HEK293T (cell line): ENCODE data around the gene RBBP8NL.

Experiments used
- CTCF ChIA-PET: fragments of 350-600 bp; formaldehyde crosslinking; extraction: SDS; loops from one replicate; lab custom pipeline; 2021; ENCODE audit warnings: antibody characterized with exemption, inconsistent platforms; lab: Yijun Ruan, JAX
- POLR2A ChIA-PET: fragments of 350-600 bp; formaldehyde crosslinking; extraction: SDS; loops from one replicate; lab custom pipeline; 2020; ENCODE audit warnings: antibody characterized with exemption, inconsistent platforms; lab: Yijun Ruan, JAX
- DNase-seq: peaks from one replicate; pipeline ENCODE4 v3.0.0; 2012; ENCODE audit warnings: mixed read lengths; ENCODE audit errors: extremely low spot score
- ARNT ChIP-seq: fragments of 450-650 bp; IDR thresholded peaks from 2 replicates; pipeline ENCODE4 v1.6.1; 2017; ENCODE audit warnings: mild to moderate bottlenecking
- BHLHE40 ChIP-seq: fragments of 450-650 bp; IDR thresholded peaks from 2 replicates; pipeline ENCODE4 v1.6.1; 2016; ENCODE audit warnings: mild to moderate bottlenecking, moderate library complexity, borderline replicate concordance
- CTBP1 ChIP-seq: fragments of 450-650 bp; IDR thresholded peaks from 2 replicates; pipeline ENCODE4 v1.6.1; 2016; ENCODE audit warnings: borderline replicate concordance
- ELF4 ChIP-seq: fragments of 450-650 bp; IDR thresholded peaks from 2 replicates; pipeline ENCODE4 v1.6.1; 2017; ENCODE audit warnings: antibody characterized with exemption
- FOXA1 ChIP-seq: fragments of 450-650 bp; IDR thresholded peaks from 2 replicates; pipeline ENCODE4 v1.6.1; 2016; ENCODE audit warnings: mild to moderate bottlenecking
- FOXK2 ChIP-seq: fragments of 450-650 bp; IDR thresholded peaks from 2 replicates; pipeline ENCODE4 v1.6.1; 2016; ENCODE audit warnings: mild to moderate bottlenecking
- FOXM1 ChIP-seq: fragments of 450-650 bp; IDR thresholded peaks from 2 replicates; pipeline ENCODE4 v1.6.1; 2017; ENCODE audit warnings: mild to moderate bottlenecking, borderline replicate concordance
- HDGF ChIP-seq: fragments of 450-650 bp; IDR thresholded peaks from 2 replicates; pipeline ENCODE4 v1.6.1; 2017; ENCODE audit warnings: antibody characterized with exemption, borderline replicate concordance
- L3MBTL2 ChIP-seq: fragments of 450-650 bp; conservative IDR thresholded peaks from 2 replicates; pipeline ENCODE4 v1.6.1; 2016; ENCODE audit warnings: mild to moderate bottlenecking
- LEF1 ChIP-seq: fragments of 450-650 bp; IDR thresholded peaks from 2 replicates; pipeline ENCODE4 v1.6.1; 2017; ENCODE audit warnings: mild to moderate bottlenecking, borderline replicate concordance
- NFRKB ChIP-seq: fragments of 450-650 bp; IDR thresholded peaks from 2 replicates; pipeline ENCODE4 v1.6.1; 2016; ENCODE audit warnings: mild to moderate bottlenecking, moderate library complexity
- SP1 ChIP-seq: fragments of 450-650 bp; IDR thresholded peaks from 2 replicates; pipeline ENCODE4 v1.6.1; 2017
- SUZ12 ChIP-seq: fragments of 450-650 bp; IDR thresholded peaks from 2 replicates; pipeline ENCODE4 v1.6.1; 2016; ENCODE audit warnings: mild to moderate bottlenecking
- TARDBP ChIP-seq: fragments of 450-650 bp; IDR thresholded peaks from 2 replicates; pipeline ENCODE4 v1.6.1; 2016
- ZNF384 ChIP-seq: fragments of 450-650 bp; IDR thresholded peaks from 2 replicates; pipeline ENCODE4 v1.6.1; 2016
- TF ChIP-seq, protein P1 (sequence below): fragments of 450-650 bp; IDR thresholded peaks from 2 replicates; pipeline ENCODE4 v1.6.1; 2016

Gene RBBP8NL

DNA sequence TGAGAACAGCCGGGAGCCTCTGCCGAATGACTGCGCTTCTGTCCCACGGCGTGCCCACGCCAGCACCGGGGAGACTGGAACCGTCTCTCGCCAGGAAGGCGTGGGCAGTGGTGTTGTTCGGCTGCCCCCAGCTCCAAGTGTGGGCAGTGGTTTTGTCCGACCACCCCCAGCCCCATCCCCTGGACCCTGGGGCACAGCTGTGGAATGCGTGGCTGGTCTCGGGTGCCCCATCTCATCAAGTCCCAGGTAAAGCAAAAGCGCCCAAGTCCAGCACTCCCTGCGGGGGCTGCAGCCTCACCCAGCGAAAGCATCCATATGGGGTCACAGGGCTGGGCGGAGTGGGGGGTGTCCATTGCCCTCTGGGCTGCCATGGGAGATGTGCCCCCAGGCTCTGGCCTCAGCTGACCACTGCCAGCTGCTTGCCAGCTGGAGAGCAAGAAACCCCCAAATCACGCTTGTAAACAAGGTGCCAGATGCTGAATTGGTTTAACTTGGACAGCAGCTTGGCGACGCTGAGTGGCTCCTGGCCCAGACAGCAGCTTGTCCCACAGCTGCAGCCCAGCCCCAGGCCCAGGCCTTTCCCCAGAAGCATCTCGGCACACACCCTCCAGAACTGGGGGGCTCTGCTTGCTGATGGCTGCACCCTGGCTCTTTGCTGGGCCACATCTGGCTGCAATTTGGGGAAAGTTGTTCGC, 24.7 kb downstream of the RBBP8NL start:
- ChIA-PET POLR2A (no interaction called here), CTCF (no interaction called here)
- TF ChIP-seq TARDBP (no peak), FOXK2 (no peak), BHLHE40 (no peak), HDGF (no peak)
- TF ChIP-seq, protein P1, sequence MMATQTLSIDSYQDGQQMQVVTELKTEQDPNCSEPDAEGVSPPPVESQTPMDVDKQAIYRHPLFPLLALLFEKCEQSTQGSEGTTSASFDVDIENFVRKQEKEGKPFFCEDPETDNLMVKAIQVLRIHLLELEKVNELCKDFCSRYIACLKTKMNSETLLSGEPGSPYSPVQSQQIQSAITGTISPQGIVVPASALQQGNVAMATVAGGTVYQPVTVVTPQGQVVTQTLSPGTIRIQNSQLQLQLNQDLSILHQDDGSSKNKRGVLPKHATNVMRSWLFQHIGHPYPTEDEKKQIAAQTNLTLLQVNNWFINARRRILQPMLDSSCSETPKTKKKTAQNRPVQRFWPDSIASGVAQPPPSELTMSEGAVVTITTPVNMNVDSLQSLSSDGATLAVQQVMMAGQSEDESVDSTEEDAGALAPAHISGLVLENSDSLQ = no peak
- DNase-seq = no peak

DNA sequence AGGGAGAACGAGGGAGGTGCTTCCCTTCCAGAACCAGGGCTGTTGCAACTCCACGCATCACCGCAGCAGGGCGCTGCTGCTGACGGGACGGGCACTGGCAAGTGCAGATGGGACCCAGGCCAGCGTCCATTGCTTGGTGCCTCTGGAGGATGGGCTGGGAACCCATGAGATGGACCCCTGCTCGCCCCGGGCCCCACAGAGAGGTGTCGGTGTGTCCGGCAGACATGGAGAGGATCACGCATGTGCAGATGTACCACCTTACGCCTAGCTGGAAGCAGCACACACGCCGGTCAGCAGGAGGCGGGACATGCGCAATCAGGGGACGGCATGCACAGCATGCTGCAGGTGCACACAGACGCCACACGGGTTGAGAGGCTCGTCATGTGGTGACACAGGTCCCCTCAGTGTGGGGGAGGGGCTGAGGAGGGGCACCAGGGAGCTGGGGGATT, 26.0 kb downstream of the RBBP8NL start:
- ChIA-PET POLR2A (interaction anchor here (1.6 kb wide), 1 partner anchor 14 kb away, joined by 7 read pairs; the partner anchor contains the start of gene RPS21), CTCF (no interaction called here)
- DNase-seq = no peak
- no peak for TF ChIP-seq CTBP1
- TF ChIP-seq, protein P1 = no peak
- TF ChIP-seq FOXM1 = no peak
- TF ChIP-seq FOXA1 = no peak
- TF ChIP-seq NFRKB = no peak
- TF ChIP-seq ARNT = no peak
- TF ChIP-seq TARDBP = no peak
- no peak for TF ChIP-seq ELF4
- TF ChIP-seq ZNF384 = no peak
- TF ChIP-seq HDGF = no peak
- no peak for TF ChIP-seq LEF1

DNA sequence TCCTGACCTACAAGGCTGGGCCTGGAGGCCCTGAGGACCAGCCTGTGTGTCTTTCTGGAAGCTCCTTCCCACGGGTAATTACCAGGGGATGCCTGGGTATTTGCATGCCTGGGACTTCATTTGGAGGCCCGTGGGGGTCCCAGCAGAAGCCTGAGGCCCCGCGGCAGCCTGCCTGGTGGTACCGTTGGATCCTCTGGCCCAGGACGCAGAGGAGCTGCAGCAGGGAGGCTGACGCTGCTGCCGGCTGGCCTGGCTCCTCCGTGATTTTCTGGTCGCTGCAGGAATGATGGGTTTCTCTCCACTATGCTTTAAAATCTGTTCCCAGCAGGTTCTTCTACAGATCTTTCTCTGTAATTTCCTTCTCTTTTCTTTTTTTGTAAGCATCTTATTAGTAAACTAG, 26.8 kb downstream of the RBBP8NL start:
- ChIA-PET POLR2A (interaction anchor here (1.0 to 1.6 kb wide), 3 partner anchors 14 to 15 kb away, joined by 4 to 7 read pairs (median 6); partner anchors contain the start of gene RPS21), CTCF (no interaction called here)
- TF ChIP-seq FOXM1 (no peak), FOXA1 (no peak), TARDBP (no peak), NFRKB (no peak), CTBP1 (no peak), ZNF384 (no peak), SP1 (no peak), FOXK2 (no peak), ARNT (no peak), L3MBTL2 (no peak), LEF1 (no peak)
- TF ChIP-seq, protein P1 = no peak
- DNase-seq = no peak

DNA sequence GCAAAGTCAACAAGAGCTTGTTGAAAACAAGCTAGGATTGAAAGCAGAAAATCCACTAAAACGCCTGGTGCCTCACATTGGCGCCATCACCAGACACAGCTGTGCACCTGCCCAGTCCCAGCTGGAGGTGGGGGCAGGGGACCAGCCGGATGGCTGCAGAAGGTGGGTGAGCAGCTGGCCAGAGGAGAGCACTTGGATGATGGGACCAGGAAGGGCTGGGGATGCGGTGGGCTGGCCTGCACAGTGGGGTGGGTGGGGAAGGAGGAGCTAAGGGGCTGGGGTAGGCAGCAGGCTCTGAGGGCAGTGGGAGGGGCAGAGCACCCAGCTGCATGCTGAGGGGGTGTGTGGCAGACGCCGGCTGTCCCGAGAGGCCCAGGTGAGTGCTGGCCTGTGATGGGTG, 27.3 kb downstream of the RBBP8NL start:
- ChIA-PET CTCF (no interaction called here), POLR2A (interaction anchor here (1.0 to 1.5 kb wide), 2 partner anchors 13 to 14 kb away, joined by 4 to 6 read pairs; partner anchors contain the start of gene RPS21)
- TF ChIP-seq CTBP1 (no peak), LEF1 (no peak), BHLHE40 (no peak), HDGF (no peak)
- DNase-seq = no peak

DNA sequence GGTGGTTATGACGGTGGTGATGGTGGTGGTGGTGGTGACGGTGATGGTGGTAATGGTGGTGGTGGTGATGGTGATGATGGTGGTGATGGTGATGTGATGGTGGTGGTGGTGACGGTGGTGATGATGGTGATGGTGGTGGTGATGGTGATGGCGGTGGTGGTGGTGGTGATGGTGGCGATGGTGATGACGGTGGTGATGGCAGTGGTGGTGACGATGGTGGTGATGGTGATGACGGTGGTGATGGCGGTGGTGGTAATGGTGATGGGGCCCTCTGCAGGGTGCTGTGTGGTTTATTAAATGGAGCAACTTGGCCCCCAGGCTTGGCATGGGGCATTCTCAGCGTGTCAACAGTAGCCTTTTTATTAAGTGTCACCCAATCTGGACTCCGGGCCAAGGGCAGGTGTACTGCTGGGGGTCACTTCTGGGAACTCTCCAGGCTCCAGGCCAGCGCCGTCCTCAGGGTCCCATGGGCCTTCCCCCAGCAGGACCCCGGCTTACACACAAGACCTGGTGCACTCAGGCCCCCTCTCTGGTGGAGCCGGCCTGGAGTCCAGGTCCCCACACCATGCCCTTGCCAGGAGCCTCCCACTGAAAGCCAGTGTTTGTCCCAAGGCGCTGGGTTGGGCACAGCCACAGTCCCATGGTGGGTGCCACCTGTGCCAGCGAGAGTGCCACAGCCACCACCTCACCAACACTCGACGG, 29.1 kb downstream of the RBBP8NL start:
- TF ChIP-seq HDGF = no peak
- no peak for TF ChIP-seq SUZ12
- TF ChIP-seq ZNF384 = no peak
- TF ChIP-seq CTBP1 = no peak
- no peak for TF ChIP-seq TARDBP
- TF ChIP-seq LEF1 = no peak
- no peak for DNase-seq
- CTCF ChIA-PET = no interaction called here
- POLR2A ChIA-PET = no interaction called here

DNA sequence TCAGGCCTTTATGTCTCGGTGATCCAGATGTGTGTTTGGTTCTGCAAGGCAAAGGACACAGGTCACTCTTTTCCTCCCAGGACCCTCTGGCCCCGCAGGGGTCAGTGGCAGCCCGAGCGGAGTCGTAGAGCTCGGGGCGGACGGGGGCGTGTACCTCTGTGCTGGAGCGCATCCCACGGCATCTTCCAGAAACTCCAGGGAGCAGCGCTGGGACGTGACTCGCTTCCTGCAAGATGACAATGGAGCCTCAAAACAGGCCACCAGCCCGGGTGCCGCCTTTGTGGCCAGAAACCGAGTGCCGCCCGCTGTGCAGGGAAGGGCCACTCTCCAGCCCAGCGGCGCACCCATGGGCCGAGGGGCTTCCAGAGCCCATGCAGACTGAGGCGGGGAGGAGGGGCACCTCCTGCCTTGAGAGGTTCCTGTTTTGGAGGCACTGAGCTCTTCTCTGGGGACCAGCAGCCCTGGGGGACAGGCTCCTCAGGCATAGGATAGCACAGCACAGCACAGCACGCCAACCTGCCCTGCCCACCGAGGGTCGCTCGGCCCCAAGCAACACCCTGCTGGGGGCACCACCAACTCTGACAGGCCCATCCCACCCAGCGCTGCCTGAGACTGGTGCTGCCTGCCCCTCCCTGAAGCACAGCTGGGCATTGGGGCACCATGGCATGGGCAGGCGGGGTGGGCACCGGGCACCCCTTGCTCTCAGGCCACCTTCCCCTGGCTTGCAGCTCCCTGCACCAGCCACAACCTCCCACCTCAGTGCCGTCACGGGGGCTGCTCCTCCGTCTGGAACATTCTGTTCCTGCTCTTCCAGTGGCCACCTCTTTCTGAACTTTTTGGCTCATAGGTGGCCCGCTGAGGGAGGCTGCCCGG, 30.7 kb downstream of the RBBP8NL start:
- no peak for DNase-seq
- no peak for TF ChIP-seq TARDBP
- TF ChIP-seq BHLHE40 = no peak
- CTCF ChIA-PET = no interaction called here
- POLR2A ChIA-PET = no interaction called here
